CD4-positive, alpha-beta T cell treated with Interferon alpha-2 for 1 hour (primary cell): ENCODE data around the gene CAMP.

Experiments
- DNase-seq, 2 donors: peaks; one replicate each; pipeline ENCODE4 v3.0.0-alpha.2; 2020 to 2022

CAMP gene

DNA sequence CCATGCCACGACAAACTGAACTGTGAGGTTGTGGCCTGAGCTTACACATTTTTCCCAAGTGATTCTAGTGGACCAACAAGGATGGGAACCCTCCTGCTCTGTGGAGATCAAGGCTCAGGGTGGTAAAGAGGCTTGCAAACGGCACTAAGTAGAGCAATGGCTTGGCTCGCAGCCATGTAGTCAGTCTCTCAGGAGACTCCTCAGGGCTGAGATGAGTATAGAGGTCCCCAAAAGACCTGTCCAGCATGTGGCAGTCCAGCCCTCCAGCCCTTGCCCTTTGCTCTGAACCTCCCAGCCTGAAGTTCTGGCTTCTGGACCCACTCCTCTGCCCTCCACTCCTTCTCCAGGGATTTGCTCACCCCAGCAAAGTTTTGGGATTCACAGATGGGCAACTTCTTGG, 8.3 kb upstream of the CAMP start:
- no peak for DNase-seq

DNA sequence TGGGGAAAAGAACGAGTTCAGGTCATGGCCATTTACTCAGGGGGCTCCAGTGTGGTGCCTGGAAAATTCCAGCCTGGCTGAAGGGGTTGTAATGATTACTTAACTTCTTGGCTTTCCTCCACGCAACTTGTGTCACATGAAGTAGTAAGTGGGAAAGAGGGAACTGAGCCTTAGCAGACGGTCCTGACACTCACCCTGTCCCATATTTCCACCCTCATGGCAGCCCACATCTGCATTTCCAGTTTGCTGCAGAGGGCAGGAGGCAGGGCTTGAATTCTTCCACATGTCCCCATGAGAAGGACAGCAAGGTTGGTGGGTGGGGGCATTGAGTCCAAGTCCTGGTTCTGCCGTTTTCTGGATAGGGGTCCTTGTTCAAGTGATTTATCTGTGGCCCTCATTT, 7.8 kb upstream of the CAMP start:
- no peak for DNase-seq

- no peak for DNase-seq
These were observed 7.4 kb upstream of the CAMP start for GRCh38 chr3:48215876-48216275.

DNA sequence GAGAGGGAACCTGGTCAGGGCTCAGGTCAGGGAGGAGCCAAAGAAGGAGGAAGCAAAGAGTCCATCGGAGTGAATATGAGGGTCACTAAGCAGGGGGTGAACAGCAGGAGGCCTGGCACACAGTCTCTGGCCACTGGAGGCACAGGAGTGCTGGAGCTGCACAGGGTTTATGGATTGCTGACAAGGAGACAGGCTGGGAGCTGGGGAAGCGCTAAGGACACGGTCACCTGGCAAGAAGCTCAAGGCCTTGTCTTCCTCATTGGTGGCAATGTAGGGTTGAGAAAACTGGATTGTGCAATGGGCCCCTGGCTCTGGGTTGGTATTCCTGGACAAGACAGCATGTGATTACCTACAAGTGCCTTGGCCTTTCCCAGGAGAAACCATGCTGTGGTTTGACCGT, 5.8 kb upstream of the CAMP start:
- DNase-seq: no peak

DNA sequence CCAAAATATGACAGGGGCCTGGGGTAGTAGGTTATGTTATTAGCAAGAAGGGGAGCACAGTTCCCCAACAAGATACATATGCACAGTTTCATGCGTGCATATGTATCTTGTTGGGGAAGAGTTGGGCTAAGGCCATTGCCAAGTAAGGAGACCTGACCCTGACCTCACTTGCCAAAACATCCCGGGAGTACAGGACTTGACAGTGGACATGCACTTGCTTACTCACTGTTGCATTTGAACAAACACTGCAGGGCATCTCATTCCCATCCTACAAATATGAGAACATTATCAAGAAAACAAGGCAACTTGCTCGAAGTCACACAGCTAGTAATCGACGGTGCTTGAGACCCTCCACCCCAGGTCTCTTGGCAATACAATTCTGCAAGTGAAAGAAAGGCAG, 4.8 kb upstream of the CAMP start:
- DNase-seq: no peak

DNA sequence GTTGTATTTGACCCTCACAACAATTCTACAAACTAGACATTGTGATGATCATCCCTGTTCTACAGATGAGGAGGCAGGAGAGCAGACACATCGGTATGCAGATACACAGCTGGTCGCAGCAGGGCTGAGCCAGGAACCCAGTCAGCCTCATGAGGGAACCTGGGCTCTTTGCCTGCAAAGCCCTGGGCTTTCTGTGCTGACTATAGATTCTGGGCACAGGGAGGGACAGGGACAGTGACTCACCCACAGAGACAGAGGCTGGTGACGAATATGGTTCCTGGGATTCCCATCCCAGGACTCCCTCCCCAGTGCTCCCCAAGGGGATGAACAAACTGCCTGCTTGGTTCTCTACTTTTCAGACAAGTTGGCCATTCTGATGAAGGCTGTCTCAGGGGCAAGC, 3.8 kb upstream of the CAMP start:
- DNase-seq: no peak

GRCh38 chr3:48220746-48221145, 2.5 kb upstream of the CAMP start:
- DNase-seq: no peak

DNA sequence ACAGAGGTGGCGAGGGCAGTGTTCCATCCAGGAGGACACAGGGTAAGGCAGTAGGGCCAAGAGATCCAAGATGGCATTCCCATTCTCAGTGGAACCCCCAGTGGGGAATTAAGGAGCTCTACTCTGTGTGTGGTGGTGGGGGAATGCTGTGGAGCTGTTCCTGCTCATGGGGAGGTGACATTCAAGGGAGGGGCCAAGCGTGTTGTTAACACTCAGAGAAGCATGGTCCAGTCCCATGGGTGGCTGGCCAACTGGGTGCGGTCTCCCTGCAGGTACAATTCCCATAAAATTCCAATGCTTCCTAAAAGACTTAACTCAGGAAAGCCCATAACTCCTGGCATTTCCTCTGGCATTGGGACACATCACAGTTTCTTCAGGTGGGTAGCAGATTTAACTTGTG, 2.3 kb downstream of the CAMP start:
- DNase-seq: no peak

DNA sequence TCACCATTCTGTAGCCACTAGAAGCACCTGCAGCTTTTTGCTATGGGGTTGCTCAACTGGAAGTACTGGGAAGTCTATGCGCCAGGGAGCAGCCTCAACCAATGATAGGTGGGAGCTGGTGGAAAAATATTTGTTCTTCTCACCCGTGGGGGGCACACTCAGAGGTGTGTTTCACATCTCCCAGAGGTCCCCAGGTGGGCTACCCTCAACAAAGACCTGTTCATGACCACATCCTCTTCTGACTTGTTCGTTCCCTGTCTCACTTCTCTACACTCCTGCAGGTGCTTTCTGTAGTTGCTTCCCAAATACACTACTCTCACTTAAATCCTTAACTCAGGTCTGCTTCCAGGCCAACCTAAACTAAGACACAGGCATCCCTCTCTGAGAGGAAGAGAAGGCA, 3.6 kb downstream of the CAMP start:
- no peak for DNase-seq

DNA sequence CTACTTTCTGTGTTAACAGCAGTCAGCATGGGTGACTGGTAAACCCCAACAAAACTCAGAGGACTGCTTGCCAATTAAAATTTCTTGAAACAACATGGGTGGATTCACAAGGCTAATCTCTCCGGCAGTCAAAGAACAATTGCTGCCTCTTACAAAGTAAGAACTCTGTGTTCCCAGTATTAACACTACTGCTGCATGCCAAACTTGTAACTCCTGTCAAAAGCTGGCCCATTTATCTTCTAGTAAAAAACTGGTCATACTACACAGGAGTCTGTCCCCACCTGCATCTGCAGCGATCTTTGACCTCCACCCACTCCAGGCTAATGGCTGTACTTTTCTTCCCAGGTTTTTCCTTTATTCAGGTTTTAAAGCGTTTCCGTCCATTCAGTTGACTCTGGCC, 8.9 kb downstream of the CAMP start:
- DNase-seq: no peak

- DNase-seq: peak; percentile 50 to 64
These were observed 9.4 kb downstream of the CAMP start for GRCh38 chr3:48232734-48233133.

GRCh38 chr3:48233542-48233941, 10.2 kb downstream of the CAMP start:
- DNase-seq: no peak

- no peak for DNase-seq
These were observed 13.2 kb downstream of the CAMP start for GRCh38 chr3:48236531-48236930.

- DNase-seq: no peak
These were observed 15.3 kb downstream of the CAMP start for GRCh38 chr3:48238531-48239085.

- no peak for DNase-seq
These were observed 17.0 kb downstream of the CAMP start for GRCh38 chr3:48240000-48240963.

GRCh38 chr3:48241796-48242455, 18.6 kb downstream of the CAMP start:
- DNase-seq: peak in 1 of 2 donors; percentile 19

DNA sequence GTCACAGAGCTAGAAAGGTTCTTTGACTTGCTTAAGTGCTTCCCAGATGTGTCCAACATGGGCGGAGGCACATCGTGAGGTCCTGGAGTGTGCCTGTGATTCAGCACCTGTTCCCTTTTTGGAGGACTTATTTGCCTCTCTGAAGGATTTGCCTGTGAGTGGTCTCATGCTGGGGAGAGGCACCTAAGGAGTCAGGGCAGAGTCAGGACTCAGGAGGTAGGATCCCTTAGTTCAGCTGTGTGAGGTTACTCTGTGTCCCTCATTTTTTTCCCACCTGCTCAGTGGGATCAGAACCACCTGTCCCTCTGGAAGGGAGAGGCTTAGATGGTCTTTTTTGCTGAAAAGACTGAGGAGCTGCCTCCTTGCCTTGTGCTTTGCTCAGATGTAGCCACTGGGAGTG, 20.6 kb downstream of the CAMP start:
- DNase-seq: no peak

GRCh38 chr3:48244461-48244860, 21.2 kb downstream of the CAMP start:
- DNase-seq: no peak

DNA sequence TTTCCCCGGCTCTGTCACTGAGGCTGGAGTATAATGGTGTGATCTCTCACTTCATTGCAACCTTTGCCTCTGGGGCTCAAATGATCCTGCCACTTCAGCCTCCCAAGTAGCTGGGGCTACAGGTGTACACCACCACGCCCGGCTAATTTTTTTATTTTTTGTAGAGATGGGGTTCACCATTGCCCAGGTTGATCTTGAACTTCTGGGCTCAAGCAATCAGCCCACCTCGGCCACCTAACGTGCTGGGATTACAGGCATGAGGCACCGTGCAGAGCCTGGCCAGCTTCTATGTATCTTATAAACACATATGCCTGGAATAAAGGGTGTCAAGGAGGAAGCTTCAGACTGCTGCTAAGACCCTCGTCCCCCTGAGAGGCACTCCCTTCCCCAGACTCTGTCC, 21.8 kb downstream of the CAMP start:
- no peak for DNase-seq

DNA sequence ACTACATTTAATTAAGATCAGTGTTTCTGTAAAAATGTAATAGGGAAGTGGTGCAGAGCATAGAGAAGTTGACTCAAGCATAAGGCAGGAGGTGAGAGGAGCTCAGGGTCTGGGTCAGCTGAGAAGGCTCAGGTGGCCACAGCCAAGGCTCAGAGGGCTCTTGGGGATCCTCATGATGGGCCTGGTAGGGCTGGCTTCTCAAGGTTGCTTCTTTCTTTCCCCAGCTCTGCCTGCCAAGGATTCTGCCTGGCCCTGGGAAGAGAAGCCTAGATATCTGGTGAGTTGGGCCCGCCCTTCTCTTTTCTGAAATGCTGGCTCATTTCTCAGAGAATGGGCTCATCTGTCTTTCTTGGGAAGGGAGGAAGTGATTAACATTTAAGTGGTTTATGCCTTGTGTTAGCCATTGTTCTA, 24.1 kb downstream of the CAMP start:
- DNase-seq: no peak

- DNase-seq: no peak
These were observed 25.0 kb downstream of the CAMP start for GRCh38 chr3:48248095-48248850.

- no peak for DNase-seq
These were observed 33.3 kb downstream of the CAMP start for GRCh38 chr3:48256557-48256956.

GRCh38 chr3:48258530-48258929, 35.2 kb downstream of the CAMP start:
- DNase-seq: no peak
